GM12892 (cell line): ENCODE data around the gene WDFY2.

Experiments used
- DNase-seq: peaks from one replicate; pipeline ENCODE4 v3.0.0; 2011; ENCODE audit not compliant: insufficient read length
- FAIRE-seq: peaks from 2 replicates; lab custom pipeline; 2011; peaks lifted over from hg19 to GRCh38; lab: Jason Lieb, UNC
- POLR2A ChIP-seq: IDR thresholded peaks from 2 replicates; pipeline ENCODE4 v1.6.1; 2011; ENCODE audit warnings: low read depth, low read length, control low read depth
- POLR2AphosphoS5 ChIP-seq: IDR thresholded peaks from 2 replicates; pipeline ENCODE4 v1.6.1; 2011; ENCODE audit warnings: low read depth, low read length, control low read depth
- TAF1 ChIP-seq: IDR thresholded peaks from 2 replicates; pipeline ENCODE4 v1.6.1; 2011; ENCODE audit warnings: low read depth, mild to moderate bottlenecking, control low read depth, low read length, borderline replicate concordance

Gene WDFY2

GRCh38 chr13:51666374-51666773 is 82.1 kb downstream of the WDFY2 start:
- DNase-seq (no peak), FAIRE-seq (no peak)
- TF ChIP-seq TAF1 (no peak), POLR2AphosphoS5 (no peak), POLR2A (no peak)

GRCh38 chr13:51666839-51667238 is 82.6 kb downstream of the WDFY2 start:
- no peak for DNase-seq
- no peak for FAIRE-seq
- TF ChIP-seq TAF1, result no peak
- TF ChIP-seq POLR2A, result no peak

GRCh38 chr13:51668580-51669195 is 84.4 kb downstream of the WDFY2 start:
- no peak for DNase-seq
- TF ChIP-seq POLR2A (no peak), POLR2AphosphoS5 (no peak), TAF1 (no peak)
- no peak for FAIRE-seq

GRCh38 chr13:51673165-51673564 is 88.9 kb downstream of the WDFY2 start:
- no peak for TF ChIP-seq POLR2AphosphoS5
- FAIRE-seq (no peak), DNase-seq (no peak)

GRCh38 chr13:51674276-51674675 is 90.0 kb downstream of the WDFY2 start:
- FAIRE-seq (no peak), DNase-seq (no peak)
- TF ChIP-seq POLR2A, result no peak
- TF ChIP-seq TAF1, result no peak
- no peak for TF ChIP-seq POLR2AphosphoS5

GRCh38 chr13:51675385-51675784 is 91.1 kb downstream of the WDFY2 start:
- no peak for FAIRE-seq
- DNase-seq, result no peak
- TF ChIP-seq TAF1, result no peak
- no peak for TF ChIP-seq POLR2A
- no peak for TF ChIP-seq POLR2AphosphoS5

- no peak for TF ChIP-seq TAF1
- no peak for TF ChIP-seq POLR2A
- no peak for TF ChIP-seq POLR2AphosphoS5
- no peak for FAIRE-seq
Observed at GRCh38 chr13:51675877-51676276, 91.6 kb downstream of the WDFY2 start.

GRCh38 chr13:51676739-51677138 is 92.5 kb downstream of the WDFY2 start:
- no peak for TF ChIP-seq TAF1
- no peak for TF ChIP-seq POLR2A
- TF ChIP-seq POLR2AphosphoS5, result no peak
- no peak for DNase-seq
- FAIRE-seq, result no peak

More at GRCh38 chr13:51675877-51676276, 91.6 kb downstream of the WDFY2 start:
- DNase-seq, result no peak

- no peak for FAIRE-seq
- TF ChIP-seq POLR2A, result no peak
- TF ChIP-seq TAF1, result no peak
- TF ChIP-seq POLR2AphosphoS5, result no peak
- no peak for DNase-seq
Observed at GRCh38 chr13:51678420-51678819, 94.2 kb downstream of the WDFY2 start.

- FAIRE-seq (no peak), DNase-seq (no peak)
- TF ChIP-seq TAF1 (no peak), POLR2AphosphoS5 (no peak), POLR2A (no peak)
Observed at GRCh38 chr13:51679616-51680015, 95.4 kb downstream of the WDFY2 start.

GRCh38 chr13:51681037-51681678 is 96.9 kb downstream of the WDFY2 start:
- DNase-seq (no peak), FAIRE-seq (no peak)
- TF ChIP-seq TAF1 (no peak), POLR2AphosphoS5 (no peak), POLR2A (no peak)

GRCh38 chr13:51682686-51683085 is 98.4 kb downstream of the WDFY2 start:
- TF ChIP-seq POLR2A (no peak), POLR2AphosphoS5 (no peak), TAF1 (no peak)
- no peak for DNase-seq
- FAIRE-seq, result no peak

- DNase-seq, result no peak
- FAIRE-seq, result no peak
- no peak for TF ChIP-seq POLR2AphosphoS5
- TF ChIP-seq POLR2A, result no peak
Observed at GRCh38 chr13:51683597-51683996, 99.3 kb downstream of the WDFY2 start.
